HepG2 (cell line): Measurements from ENCODE around the gene NPTXR. TPM values are rescaled to one million over a fixed set of nuclear protein-coding genes. Genes with fewer than 3 reads are reported as not detected.

Experiments
- polyA plus RNA-seq, 8 experiments: library from polyadenylated mRNA; depleted of rRNA in 3 of 8; stranded (reverse) in 7 of 8; unstranded in 1 of 8; fragments of >200 nt; fragmentation: Illumina TruSeq in 4 of 8; extraction: Trizol in 4 of 8; gene quantifications; 2 replicates each; pipeline versions ENCODE4 v1.2.1 to v1.2.3, GENCODE V29; 2011 to 2016; ENCODE audit warnings: low read depth in 4 of 8, missing spikeins in 1 of 8, mixed read lengths in 1 of 8; ENCODE audit not compliant: insufficient read depth in 1 of 8
- total RNA-seq, 5 experiments: library from RNA; depleted of rRNA; stranded (reverse); fragments of >200 nt; fragmentation: Illumina TruSeq; extraction: Trizol; gene quantifications; 2 replicates each; pipeline ENCODE4 v1.2.3, GENCODE V29; 2016; ENCODE audit warnings: low read depth in 1 of 5

NPTXR gene
- total and polyA plus RNA-seq, 2 of the 13 experiments (the other 11 are each of a cell fraction or from before 2014, with no cell fraction given) = 2.6 to 4.8 TPM

Other genes with a start within 250 kb of the NPTXR start
- gene FAM227A, start 187.6 kb downstream of the NPTXR start, total RNA-seq (2016; rRNA removed; fragmentation: Illumina TruSeq; extraction: Trizol) = 0.53 and 1.5 TPM in 2 replicates
- gene FAM227A, start 187.6 kb downstream of the NPTXR start, polyA plus RNA-seq (2011; rRNA removed) = 0.89 and 1.0 TPM in 2 replicates
- gene CBY1, start 187.4 kb downstream of the NPTXR start, total RNA-seq (2016; rRNA removed; fragmentation: Illumina TruSeq; extraction: Trizol) = 19.7 and 28.8 TPM in 2 replicates
- gene CBY1, start 187.4 kb downstream of the NPTXR start, polyA plus RNA-seq (2011; rRNA removed) = 18.1 and 20.3 TPM in 2 replicates
- gene TOMM22, start 162.1 kb downstream of the NPTXR start, total RNA-seq (2016; rRNA removed; fragmentation: Illumina TruSeq; extraction: Trizol) = 118 and 143 TPM in 2 replicates
- 37.3 and 46.9 TPM in 2 replicates for gene TOMM22, start 162.1 kb downstream of the NPTXR start, polyA plus RNA-seq (2011; rRNA removed)
- gene JOSD1, start 143.1 kb downstream of the NPTXR start, total RNA-seq (2016; rRNA removed; fragmentation: Illumina TruSeq; extraction: Trizol) = 30.6 and 31.7 TPM in 2 replicates
- gene JOSD1, start 143.1 kb downstream of the NPTXR start, polyA plus RNA-seq (2011; rRNA removed) = 38.4 and 44.5 TPM in 2 replicates
- 22.3 and 24.6 TPM in 2 replicates for gene GTPBP1, start 138.1 kb downstream of the NPTXR start, total RNA-seq (2016; rRNA removed; fragmentation: Illumina TruSeq; extraction: Trizol)
- 27.0 and 34.6 TPM in 2 replicates for gene GTPBP1, start 138.1 kb downstream of the NPTXR start, polyA plus RNA-seq (2011; rRNA removed)
- gene SUN2, start 88.0 kb downstream of the NPTXR start, total RNA-seq (2016; rRNA removed; fragmentation: Illumina TruSeq; extraction: Trizol) = 18.2 and 45.6 TPM in 2 replicates
- 56.6 and 94.4 TPM in 2 replicates for gene SUN2, start 88.0 kb downstream of the NPTXR start, polyA plus RNA-seq (2011; rRNA removed)
- gene DNAL4, start 49.9 kb downstream of the NPTXR start, total RNA-seq (2016; rRNA removed; fragmentation: Illumina TruSeq; extraction: Trizol) = 8.0 and 8.8 TPM in 2 replicates
- gene DNAL4, start 49.9 kb downstream of the NPTXR start, polyA plus RNA-seq (2011; rRNA removed) = 9.0 and 10.7 TPM in 2 replicates
- 4.7 and 6.5 TPM in 2 replicates for gene CBX6, start 28.2 kb upstream of the NPTXR start, total RNA-seq (2016; rRNA removed; fragmentation: Illumina TruSeq; extraction: Trizol)
- gene CBX6, start 28.2 kb upstream of the NPTXR start, polyA plus RNA-seq (2011; rRNA removed) = 1.7 and 2.6 TPM in 2 replicates
- gene APOBEC3A, start 113.6 kb upstream of the NPTXR start, total RNA-seq (2016; rRNA removed; fragmentation: Illumina TruSeq; extraction: Trizol) = not detected in 2 replicates
- not detected in 2 replicates for gene APOBEC3A, start 113.6 kb upstream of the NPTXR start, polyA plus RNA-seq (2011; rRNA removed)
- gene APOBEC3B, start 138.3 kb upstream of the NPTXR start, total RNA-seq (2016; rRNA removed; fragmentation: Illumina TruSeq; extraction: Trizol) = 8.8 and 13.9 TPM in 2 replicates
- gene APOBEC3B, start 138.3 kb upstream of the NPTXR start, polyA plus RNA-seq (2011; rRNA removed) = 4.3 and 6.7 TPM in 2 replicates
- gene APOBEC3C, start 170.2 kb upstream of the NPTXR start, total RNA-seq (2016; rRNA removed; fragmentation: Illumina TruSeq; extraction: Trizol) = 8.9 and 10.8 TPM in 2 replicates
- gene APOBEC3C, start 170.2 kb upstream of the NPTXR start, polyA plus RNA-seq (2011; rRNA removed) = 20.4 and 27.6 TPM in 2 replicates
- gene APOBEC3D, start 177.1 kb upstream of the NPTXR start, total RNA-seq (2016; rRNA removed; fragmentation: Illumina TruSeq; extraction: Trizol) = 0.21 and 0.24 TPM in 2 replicates
- 0.61 and 1.0 TPM in 2 replicates for gene APOBEC3D, start 177.1 kb upstream of the NPTXR start, polyA plus RNA-seq (2011; rRNA removed)
- 2.9 and 3.8 TPM in 2 replicates for gene APOBEC3F, start 196.8 kb upstream of the NPTXR start, total RNA-seq (2016; rRNA removed; fragmentation: Illumina TruSeq; extraction: Trizol)
- gene APOBEC3F, start 196.8 kb upstream of the NPTXR start, polyA plus RNA-seq (2011; rRNA removed) = 2.7 and 3.7 TPM in 2 replicates
- 2.7 and 3.2 TPM in 2 replicates for gene APOBEC3G, start 233.2 kb upstream of the NPTXR start, total RNA-seq (2016; rRNA removed; fragmentation: Illumina TruSeq; extraction: Trizol)
- gene APOBEC3G, start 233.2 kb upstream of the NPTXR start, polyA plus RNA-seq (2011; rRNA removed) = 4.1 and 5.7 TPM in 2 replicates